22Rv1 (cell line): ENCODE measurements around the gene CXCR5.

Experiments used
- CTCF ChIP-seq: fragments of 450-650 bp; IDR thresholded peaks from 2 replicates; pipeline ENCODE4 v1.5.1; 2017; ENCODE audit warnings: mild to moderate bottlenecking
- ZFX ChIP-seq: fragments of 450-650 bp; IDR thresholded peaks from 2 replicates; pipeline ENCODE4 v1.6.1; 2017; ENCODE audit warnings: antibody characterized with exemption, borderline replicate concordance

GRCh38 chr11:118935376-118935775, 51.7 kb downstream of the CXCR5 start:
- TF ChIP-seq CTCF (no peak), ZFX (no peak)
